HG02884 (cell line): ENCODE data around the gene MGLL.

Experiments
- ATAC-seq: cut with Tn5 transposase; IDR thresholded peaks from one replicate; pipeline ENCODE4 v1.9.1; 2021; ENCODE audit warnings: mild to moderate bottlenecking, moderate library complexity; ENCODE audit not compliant: unreplicated experiment

MGLL gene

DNA sequence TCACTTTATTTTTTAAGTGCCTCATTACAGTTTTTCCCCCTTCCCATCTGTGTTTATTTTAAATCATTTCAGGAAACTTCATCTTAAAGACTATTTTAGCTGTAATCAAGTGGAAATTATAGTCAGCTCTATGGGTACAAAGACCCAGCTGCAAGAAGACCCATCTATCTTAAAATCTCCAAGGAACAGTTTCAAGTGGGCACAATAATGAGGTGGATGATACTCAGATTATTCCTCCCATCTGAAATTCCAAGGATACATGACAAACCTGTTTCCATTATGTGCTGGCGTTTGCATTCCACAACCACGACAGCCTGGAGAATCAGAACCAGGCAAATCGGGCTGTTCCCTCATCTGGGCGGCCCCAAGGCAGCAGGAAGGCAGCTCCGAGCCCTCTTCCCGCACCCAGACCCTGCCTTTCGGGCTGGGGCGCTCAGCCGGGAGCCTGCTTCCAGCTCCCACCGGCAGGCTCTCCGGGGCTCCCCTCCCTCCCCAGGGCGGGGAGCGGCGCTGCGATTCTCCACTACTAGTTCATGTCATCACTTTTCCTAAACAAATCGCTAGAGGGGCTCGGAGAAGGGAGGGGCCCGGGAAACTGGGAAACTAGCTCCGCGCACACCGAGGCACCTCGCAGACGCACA, at the start of gene MGLL:
TSS of gene MGLL (minus strand) at position 475 of the 641 bp plus-strand sequence. CDS start at position 278, 197 bp downstream.
- ATAC-seq = no peak

DNA sequence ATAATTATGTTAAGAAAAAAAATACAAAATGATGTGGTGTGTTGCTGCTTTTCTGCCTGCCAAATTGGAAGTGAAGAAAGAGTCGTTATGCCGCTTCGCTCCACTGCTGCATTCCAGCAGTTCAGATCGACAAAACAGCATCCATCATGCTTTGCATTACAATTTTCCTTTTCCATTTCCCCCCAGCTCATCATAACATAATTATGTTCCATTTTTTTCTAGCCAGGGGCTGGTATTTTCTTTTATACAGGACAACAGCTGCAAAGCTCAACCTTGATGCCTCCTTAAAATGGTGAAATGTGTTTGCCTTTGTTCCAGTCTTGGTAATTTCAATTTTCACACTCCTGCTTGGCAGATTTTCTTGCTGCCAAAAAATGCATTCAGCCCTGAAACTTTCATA, 47.8 kb upstream of the MGLL start:
- ATAC-seq = no peak

DNA sequence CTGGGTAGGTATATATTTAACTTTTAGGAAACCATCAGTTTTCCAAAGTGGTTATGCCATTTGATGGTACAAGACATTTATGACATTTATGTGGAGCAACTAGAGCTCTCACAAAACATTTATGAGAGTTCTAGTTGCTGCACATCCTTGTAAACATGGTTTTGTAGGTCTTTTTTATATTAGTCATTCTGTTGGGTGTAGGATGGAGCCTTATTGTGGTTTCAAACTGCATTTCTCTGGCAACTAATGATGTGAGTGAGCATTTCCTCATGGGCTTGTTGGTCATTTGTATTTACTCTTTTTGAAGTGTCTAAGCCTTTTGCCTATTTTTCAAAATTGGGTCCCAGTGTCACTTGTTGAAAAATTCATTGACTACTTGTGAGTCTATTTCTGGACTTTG, 45.7 kb upstream of the MGLL start:
- ATAC-seq = no peak

DNA sequence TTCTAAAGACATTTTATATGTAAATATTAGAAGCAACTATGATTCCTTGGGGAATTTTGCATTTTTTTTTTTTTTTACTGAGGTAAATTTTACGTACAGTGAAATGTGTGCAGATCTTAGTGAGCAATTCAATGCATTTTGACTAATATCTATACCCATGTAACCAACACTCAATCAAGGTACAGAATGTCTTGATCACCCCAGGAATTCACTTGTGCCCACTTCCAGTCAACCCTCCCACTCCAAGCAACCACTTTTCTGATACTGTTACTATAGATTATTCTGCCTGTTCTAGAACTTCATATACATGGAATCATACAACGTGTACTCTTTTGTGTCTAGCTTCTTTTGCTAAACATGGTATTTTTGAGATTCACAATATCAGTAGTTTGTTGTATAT, 45.1 kb upstream of the MGLL start:
- ATAC-seq = no peak

DNA sequence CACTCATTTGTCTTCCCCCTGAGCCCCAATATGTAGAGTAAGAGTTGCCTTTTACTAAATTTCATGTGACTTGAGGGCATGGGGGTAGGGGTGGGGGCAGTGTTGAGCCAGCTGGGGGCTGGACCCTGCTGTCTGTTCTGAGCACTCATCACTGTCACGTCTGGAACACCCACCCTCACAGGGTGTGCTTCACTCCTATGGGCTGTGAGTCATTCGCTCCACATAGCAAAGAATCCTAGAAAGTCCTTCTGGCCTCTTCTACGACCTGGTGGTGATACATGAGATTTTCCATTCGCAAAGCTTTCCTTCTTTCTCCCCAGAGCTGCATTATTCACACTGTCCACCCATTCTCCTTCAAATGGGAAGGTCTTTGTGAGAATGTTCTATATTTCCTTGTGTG, 43.6 kb upstream of the MGLL start:
- no peak for ATAC-seq

DNA sequence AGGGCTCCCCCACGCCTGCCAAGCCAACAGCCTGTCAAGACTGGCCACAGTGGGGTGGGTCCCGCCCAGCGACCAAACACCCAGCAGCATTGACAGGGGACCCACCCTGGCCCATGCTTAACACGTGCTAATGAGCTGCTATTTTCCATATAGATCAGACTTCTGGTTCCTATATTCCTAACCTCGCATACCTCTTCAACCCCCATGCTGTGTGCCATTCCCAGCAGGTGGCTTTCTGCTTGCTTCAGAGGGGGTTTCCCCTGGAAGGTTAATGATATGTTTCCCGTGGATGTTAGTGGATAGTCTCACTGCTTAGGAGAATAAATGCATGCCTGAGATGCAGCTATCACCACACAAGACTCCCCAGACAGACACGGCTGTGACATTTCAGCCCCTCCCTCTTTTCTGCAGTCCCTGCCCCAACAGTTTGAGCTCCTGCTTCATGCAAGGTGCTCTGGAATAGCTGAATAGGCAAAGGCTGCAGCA, 37.9 kb upstream of the MGLL start:
- ATAC-seq = no peak

DNA sequence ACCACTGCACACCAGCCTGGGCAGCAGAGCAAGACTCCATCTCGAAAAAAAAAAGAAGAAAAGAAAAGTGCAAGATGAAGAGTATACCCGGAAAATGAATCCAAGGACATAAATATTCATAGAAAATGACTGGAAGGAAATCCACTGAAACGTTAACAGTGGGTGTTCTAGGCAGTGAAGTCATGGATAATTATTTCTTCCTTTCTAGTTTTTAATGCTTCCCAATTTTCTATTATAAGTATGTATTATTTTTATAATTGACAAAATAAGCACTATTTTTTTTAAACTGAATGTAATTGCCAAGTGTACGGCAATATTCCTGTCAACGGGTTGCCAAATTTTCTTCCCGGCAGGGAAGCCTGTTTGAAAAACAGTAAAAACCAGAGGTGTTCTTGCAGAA, 37.4 kb upstream of the MGLL start:
- no peak for ATAC-seq

DNA sequence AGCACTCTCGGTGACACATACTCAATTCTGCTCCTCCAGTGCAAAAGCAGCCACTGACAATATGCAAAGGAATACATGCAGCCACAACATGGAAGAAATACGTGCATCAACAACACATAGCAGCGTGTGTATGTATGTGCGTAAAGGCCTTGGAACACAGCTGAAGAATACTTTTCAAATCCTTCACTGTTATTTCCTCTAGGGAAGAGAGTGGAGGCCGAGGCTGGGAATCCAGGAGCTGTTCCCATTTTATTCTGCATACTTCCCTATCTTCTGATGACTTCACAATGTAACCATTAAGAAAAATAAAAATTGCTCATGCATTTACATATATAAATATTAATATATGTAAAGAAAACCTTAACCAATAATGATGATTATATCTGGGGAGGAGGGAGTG, 36.6 kb upstream of the MGLL start:
- no peak for ATAC-seq

DNA sequence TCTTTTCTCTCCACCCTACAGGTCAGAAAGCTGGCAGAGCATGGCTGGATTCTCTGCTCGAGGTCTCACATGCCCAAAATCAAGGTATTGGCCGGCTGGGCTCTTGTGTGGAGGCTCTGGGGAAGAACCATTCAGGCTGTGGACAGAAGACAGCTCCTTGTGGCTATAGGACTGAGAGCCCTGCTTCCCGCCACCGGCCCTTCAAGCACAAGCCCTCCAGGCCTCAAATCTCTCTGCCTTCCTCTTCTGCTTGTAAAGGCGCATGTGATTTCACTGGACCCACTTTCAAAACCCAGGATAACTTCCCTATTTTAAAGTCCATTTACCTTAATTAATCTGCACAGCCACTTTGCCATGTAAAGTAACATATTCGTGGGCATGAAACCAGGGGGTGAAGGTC, 36.2 kb upstream of the MGLL start:
- no peak for ATAC-seq

DNA sequence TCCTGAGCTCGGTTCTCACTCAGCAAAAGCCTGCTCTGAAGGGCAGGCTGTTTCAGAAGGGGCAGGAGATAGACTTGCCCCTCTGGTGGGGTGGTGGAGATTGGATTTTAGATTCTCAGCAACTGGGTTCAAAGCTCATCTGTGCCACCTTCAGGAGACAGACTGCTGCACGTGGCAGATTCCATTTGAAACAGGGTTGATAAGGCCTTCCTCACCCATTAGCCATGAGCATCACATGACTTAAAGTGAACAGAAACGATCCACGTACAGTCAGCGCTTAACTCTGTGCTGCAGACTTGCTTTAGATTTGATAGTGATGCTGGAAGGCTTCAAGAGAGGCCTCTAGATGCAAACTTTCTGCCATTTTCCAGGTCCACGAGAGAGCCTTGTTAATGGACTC, 35.0 kb upstream of the MGLL start:
- no peak for ATAC-seq

DNA sequence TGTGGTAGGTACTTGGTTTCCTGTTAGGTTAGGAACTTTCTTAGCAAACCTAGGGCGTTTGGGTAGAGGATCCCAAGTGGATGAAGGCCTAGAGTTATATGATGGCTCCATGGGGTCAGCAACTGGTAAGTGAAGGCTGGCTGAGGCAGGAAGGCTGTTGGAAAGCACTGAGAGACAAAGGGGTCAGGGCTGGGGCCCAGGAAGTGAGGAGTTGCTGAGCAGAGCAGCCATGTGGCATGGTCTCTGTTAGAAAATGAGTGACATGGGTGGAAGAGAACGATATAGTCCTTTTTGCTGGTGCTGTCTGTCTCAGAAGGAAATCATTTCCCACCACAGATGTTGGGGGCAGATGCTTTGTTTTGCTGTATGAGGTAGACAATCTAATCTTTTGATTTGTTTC, 34.5 kb upstream of the MGLL start:
- ATAC-seq = no peak

DNA sequence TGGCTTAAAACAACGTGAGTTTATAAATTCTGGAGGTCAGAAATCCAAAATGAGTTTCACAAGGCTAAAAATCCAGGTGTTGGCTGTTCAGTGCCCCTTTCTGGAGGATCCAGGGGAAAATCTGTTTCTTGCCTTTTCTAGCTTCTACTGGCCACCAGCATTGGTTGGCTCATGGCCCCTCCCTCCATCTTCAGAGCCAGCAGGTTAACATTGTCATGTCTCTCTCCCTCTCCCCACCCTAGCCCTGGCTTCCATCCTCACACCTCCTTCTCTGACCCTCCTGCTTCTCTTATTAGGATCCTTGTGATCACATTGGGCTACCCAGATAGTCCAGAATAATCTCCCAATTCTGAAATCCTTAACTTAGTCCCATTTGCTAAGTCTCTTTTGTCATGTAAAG, 32.9 kb upstream of the MGLL start:
- no peak for ATAC-seq

DNA sequence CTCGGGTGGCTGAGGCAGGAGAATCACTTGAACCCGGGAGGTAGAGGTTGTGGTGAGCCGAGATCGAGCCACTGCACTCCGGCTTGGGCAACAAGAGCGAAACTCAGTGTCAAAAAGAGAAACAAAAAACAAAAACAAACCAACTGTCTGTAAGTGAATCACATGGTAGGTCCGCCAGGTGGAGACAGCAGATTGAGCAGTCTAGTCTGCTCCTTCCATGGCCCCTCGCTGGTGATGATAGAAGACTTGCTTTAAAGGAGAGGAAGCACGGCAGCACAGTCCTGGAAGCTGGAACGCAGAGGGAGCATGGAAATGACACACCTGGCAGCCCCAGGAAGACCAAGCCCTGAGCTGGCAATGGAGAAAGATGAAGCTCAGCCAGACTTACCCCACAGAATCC, 31.4 kb upstream of the MGLL start:
- no peak for ATAC-seq

DNA sequence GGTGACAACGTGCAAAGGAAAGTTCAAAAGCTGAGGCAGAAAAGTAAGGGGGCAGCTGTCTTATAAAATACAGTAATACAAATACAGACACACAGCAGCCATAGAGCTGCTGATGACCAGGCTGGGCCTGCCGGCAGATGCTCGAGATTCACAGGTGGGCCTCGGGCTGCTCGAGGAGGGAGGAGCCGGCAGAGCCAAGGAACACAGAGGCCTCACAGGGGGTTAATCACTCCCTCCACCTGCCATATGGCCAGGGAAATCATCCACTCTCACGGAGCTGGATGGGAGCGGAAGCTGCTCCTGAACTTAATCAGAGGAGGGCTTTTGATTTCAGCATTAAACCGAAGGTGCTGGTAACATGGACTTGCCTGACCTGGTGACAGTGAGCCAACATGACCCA, 29.6 kb upstream of the MGLL start:
- no peak for ATAC-seq

DNA sequence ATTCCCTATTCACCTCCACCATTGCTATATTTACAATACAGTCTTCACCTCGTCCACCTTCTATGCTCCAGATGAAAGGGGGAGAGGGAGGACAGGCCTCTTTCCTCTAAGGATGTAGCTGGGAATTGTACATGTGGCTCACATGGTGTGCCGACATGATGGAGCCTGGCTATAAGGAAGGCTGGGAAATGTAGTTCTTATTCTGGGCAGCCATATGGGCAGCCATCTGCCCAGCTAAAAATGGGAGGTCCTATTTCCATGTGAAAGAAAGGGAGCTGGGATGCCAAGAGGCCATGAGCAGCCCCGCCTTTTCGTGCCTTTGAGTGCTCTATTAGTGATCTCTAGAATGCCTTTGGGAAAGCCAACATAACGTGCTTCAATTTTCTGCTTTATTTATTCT, 27.1 kb upstream of the MGLL start:
- no peak for ATAC-seq

DNA sequence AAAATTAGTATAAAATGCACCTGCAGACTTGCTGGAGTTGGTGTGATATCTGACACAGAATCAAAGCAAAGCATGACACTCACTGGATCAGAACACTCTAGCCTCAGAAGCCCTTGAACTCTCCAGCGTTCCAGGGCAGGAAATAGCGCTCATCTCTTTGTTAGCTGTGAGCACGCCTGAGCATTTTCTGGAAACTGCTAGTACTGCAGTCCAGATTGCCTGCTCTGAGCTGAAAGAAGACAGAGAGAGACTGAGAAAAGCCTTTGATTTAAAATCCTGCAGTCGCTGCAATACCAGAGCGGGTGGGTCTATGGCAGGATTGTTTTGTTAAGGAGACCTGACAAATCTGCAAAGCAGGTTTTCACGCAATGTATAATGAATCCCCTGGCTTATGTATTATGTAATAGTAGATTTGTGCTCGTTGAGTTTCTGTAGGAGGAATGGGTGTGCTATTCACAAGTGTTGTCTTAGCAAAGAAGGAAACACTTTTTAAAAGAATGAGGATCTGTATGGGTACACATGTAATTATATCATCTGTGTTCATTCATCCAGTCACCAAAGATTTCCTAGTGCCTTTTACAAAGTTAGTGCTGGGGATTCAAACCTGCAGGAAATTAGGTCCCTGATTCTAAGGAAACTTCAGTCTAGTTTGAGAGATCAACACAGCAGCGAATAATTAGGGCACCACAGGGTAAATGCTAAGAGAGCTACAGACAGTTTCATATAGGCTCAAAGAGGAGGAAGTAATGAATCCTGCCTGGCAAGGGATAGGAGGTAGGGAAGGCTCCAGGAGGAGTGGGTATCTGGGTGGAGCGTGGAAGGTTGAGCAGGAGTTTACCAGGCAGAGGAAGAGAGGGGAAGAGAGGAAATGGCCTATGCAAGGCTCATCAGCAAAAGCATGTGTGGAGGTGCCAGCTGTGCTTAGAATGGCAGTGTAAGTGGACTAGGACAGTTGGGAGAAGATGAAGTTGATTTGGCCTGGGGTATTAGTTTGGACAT, 26.1 kb upstream of the MGLL start:
- no peak for ATAC-seq

DNA sequence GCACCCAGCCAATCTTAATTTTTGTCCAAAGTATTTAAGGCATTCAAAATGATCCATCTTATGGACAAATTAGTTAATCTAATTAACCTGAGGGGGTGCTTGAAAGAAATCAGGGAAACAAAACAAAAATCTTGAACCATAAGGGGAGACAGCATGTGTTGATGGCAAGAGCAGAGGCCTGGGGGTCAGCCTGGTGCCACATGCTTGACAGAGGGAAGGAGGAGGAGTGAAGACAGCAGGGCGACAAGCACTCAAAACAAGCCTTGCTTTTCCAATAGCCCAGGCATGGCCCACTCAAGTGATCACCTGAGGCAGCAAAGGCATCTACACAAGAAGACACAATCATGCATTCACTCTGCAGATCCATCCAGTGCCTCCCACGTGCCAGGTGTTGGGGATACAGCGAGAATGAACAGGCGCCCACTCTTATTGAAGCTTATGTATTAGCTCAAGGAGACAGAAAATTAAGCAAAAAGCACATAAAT, 25.0 kb upstream of the MGLL start:
- ATAC-seq = no peak

DNA sequence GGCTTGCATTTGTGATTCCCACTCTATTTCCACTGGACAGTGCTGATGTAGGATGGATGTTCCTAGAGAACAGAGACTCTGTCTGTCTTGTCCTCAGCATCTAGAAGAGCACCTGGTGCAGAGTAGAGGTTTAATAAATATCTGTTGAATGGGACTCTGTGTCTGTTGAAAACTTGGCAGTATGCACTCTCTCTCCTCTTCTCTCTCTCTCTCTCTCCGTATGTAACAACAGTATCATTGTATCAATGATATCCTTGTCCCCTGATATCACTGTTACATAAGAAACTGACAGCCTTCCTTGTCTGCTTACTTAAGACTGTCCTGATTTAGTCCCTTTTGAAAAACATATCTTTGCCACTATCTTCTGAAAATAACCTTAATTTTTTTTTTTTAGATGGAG, 24.3 kb upstream of the MGLL start:
- ATAC-seq = no peak

DNA sequence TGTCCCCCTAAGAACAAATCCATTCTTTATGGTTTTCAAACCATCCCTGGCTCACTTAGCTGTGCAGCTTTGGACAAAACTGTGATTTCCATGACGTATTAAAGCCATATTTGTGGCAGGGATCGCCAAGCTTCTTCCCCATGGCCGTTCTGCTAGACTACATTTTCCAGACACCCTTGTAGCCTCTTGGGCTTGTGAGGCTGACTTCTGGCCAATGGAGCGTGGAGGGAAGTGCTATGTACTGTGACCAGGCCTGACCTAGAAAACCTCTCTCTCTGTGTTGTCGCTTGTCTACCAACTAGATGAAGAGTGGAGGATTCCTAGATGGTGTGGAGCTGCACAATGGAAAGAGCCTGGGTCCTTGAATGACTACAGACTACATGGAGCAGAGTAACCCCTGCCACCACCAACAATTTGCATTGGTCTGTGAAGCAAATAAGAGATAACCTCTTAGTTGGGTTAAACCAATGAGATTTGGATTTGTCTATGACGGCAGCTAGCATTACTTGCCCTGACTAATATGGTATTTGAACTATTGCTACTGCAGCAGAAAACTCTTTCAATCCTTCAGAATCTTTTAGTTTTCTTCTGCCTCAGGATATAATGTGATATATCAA, 22.1 kb upstream of the MGLL start:
- no peak for ATAC-seq

DNA sequence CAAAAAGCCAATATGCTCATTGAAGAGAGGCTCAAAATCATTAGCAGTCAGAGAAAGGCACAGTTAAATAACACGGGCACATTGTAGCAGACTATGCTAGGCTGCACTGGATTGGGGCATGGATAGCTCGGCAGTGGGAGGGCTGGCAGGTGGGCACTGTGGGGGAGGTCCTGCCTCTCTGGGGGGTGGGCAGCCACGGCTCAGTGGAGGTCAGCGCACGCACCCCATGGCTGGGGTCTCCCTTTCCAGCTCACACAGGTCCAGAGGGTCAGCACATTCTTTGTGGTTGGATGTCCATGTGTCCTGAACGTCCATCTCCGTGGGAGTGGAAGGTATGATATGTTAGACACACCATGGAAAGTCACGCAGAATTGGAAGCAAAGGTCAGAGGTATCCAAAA, 18.4 kb upstream of the MGLL start:
- no peak for ATAC-seq

DNA sequence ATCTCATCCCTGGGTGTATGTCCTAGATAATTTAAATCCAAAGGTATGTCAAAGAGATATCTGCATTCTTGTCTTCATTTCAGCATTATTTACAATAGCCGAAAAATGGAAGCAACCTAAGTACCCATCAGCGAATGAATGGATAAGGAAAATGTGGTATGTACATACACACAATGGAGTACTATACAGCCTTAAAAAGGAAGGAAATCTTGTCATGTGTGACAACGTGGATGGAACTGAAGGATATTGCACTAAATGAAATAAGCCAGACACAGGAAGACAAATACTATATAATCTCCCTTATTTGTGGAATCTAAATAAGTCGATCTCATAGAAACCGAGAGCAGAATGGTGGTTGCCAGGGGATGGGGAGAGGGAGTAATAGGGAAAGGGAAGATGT, 16.8 kb upstream of the MGLL start:
- no peak for ATAC-seq
